ENCODE data around the gene DOCK4. TPM values are rescaled to one million over a fixed set of nuclear protein-coding genes. Genes with fewer than 3 reads are reported as not detected.

DOCK4 gene
- total RNA-seq, 1 experiment from 2014 or later = 20.4 TPM

GRCh38 chr7:111718886-111719285 lies 487.3 kb downstream of the DOCK4 start:
- H3K4me1 Mint-ChIP-seq = no peaks in the 10 kb centered on the region
- peaks cover 58% of the 10 kb centered on the region for H3K9me3 Mint-ChIP-seq
- no peak overlapping the region for H3K27ac Mint-ChIP-seq
- peaks cover 3% of the 10 kb centered on the region for H3K27me3 Mint-ChIP-seq (ENCODE audit: low read depth)
- H3K36me3 Mint-ChIP-seq = peaks cover 22% of the 10 kb centered on the region
- no peak for ATAC-seq
- TF ChIP-seq SOX15 (CRISPR knock-in tag; IDR thresholded peaks at IDR 0.05) = no peak
- TF ChIP-seq, protein P1, sequence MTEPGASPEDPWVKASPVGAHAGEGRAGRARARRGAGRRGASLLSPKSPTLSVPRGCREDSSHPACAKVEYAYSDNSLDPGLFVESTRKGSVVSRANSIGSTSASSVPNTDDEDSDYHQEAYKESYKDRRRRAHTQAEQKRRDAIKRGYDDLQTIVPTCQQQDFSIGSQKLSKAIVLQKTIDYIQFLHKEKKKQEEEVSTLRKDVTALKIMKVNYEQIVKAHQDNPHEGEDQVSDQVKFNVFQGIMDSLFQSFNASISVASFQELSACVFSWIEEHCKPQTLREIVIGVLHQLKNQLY (CRISPR knock-in tag; IDR thresholded peaks at IDR 0.05) = no peak
- no peak for TF ChIP-seq FOXP1 (CRISPR knock-in tag; IDR thresholded peaks at IDR 0.05; ENCODE audit: borderline replicate concordance)
- TF ChIP-seq ATF2 (CRISPR knock-in tag; IDR thresholded peaks at IDR 0.05; ENCODE audit: borderline replicate concordance, low read depth) = no peak
- no peak for TF ChIP-seq ZNF671 (CRISPR knock-in tag; IDR thresholded peaks at IDR 0.05)
- no peak for TF ChIP-seq CTCF (IDR thresholded peaks at IDR 0.05)
- no peak for TF ChIP-seq FOXJ3 (CRISPR knock-in tag; IDR thresholded peaks at IDR 0.05; ENCODE audit: borderline replicate concordance)
- no peak for TF ChIP-seq RORB (CRISPR knock-in tag; IDR thresholded peaks at IDR 0.05)
- TF ChIP-seq, protein P2, sequence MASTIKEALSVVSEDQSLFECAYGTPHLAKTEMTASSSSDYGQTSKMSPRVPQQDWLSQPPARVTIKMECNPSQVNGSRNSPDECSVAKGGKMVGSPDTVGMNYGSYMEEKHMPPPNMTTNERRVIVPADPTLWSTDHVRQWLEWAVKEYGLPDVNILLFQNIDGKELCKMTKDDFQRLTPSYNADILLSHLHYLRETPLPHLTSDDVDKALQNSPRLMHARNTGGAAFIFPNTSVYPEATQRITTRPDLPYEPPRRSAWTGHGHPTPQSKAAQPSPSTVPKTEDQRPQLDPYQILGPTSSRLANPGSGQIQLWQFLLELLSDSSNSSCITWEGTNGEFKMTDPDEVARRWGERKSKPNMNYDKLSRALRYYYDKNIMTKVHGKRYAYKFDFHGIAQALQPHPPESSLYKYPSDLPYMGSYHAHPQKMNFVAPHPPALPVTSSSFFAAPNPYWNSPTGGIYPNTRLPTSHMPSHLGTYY (CRISPR knock-in tag; IDR thresholded peaks at IDR 0.05) = no peak
- no peak for TF ChIP-seq TP53 (CRISPR knock-in tag; IDR thresholded peaks at IDR 0.05)
- TF ChIP-seq ZNF219 (CRISPR knock-in tag; IDR thresholded peaks at IDR 0.05; ENCODE audit: borderline replicate concordance) = no peak
- TF ChIP-seq E2F5 (CRISPR knock-in tag; IDR thresholded peaks at IDR 0.05) = no peak
- TF ChIP-seq, protein P3, sequence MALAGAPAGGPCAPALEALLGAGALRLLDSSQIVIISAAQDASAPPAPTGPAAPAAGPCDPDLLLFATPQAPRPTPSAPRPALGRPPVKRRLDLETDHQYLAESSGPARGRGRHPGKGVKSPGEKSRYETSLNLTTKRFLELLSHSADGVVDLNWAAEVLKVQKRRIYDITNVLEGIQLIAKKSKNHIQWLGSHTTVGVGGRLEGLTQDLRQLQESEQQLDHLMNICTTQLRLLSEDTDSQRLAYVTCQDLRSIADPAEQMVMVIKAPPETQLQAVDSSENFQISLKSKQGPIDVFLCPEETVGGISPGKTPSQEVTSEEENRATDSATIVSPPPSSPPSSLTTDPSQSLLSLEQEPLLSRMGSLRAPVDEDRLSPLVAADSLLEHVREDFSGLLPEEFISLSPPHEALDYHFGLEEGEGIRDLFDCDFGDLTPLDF (CRISPR knock-in tag; IDR thresholded peaks at IDR 0.05) = no peak
- TF ChIP-seq USF2 (CRISPR knock-in tag; IDR thresholded peaks at IDR 0.05) = no peak
- TF ChIP-seq NFATC4 (CRISPR knock-in tag; IDR thresholded peaks at IDR 0.05) = no peak
- no peak for TF ChIP-seq STAT6 (CRISPR knock-in tag; conservative IDR thresholded peaks at IDR 0.05; ENCODE audit: low read depth)
- no peak for TF ChIP-seq IRF2 (CRISPR knock-in tag; IDR thresholded peaks at IDR 0.05; ENCODE audit: borderline replicate concordance, low read depth)
- TF ChIP-seq, protein P4, sequence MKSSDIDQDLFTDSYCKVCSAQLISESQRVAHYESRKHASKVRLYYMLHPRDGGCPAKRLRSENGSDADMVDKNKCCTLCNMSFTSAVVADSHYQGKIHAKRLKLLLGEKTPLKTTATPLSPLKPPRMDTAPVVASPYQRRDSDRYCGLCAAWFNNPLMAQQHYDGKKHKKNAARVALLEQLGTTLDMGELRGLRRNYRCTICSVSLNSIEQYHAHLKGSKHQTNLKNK (CRISPR knock-in tag; IDR thresholded peaks at IDR 0.05) = no peak
- TF ChIP-seq AR (CRISPR knock-in tag; IDR thresholded peaks at IDR 0.05) = no peak
- ChIA-PET POLR2A (no interaction called here), CTCF (no interaction called here)
- no peak overlapping the region for H3K4me3 Mint-ChIP-seq
- DNase-seq (ENCODE audit: low spot score) = no peak
